Chondrocyte (in vitro differentiated cells): ENCODE results near the gene CRACDL. TPM values are rescaled to one million over a fixed set of nuclear protein-coding genes. Genes with fewer than 3 reads are reported as not detected.

Experiments
- DNase-seq: peaks from one replicate; pipeline ENCODE4 v3.0.0; 2021; ENCODE audit warnings: mixed read lengths, low spot score
- H3K27ac Mint-ChIP-seq: one replicate; pipeline ENCODE4 v1.8.0; 2021; ENCODE audit warnings: mild to moderate bottlenecking, moderate library complexity, mixed read lengths; ENCODE audit not compliant: unreplicated experiment
- H3K27me3 Mint-ChIP-seq: 2 replicates; pipeline ENCODE4 v1.8.0; 2021; ENCODE audit warnings: low read depth, mixed read lengths
- H3K36me3 Mint-ChIP-seq: 2 replicates; pipeline ENCODE4 v1.8.0; 2021; ENCODE audit warnings: low read depth, mixed read lengths
- H3K4me1 Mint-ChIP-seq: 2 replicates; pipeline ENCODE4 v1.8.0; 2021; ENCODE audit warnings: low read depth, mild to moderate bottlenecking, mixed read lengths
- H3K4me3 Mint-ChIP-seq: one replicate; pipeline ENCODE4 v1.8.0; 2021; ENCODE audit warnings: mild to moderate bottlenecking, moderate library complexity, mixed read lengths; ENCODE audit not compliant: unreplicated experiment
- H3K9me3 Mint-ChIP-seq: 2 replicates; pipeline ENCODE4 v1.8.0; 2021; ENCODE audit warnings: low read depth, mixed read lengths
- total RNA-seq: library from RNA; stranded (reverse); gene quantifications from 3 replicates; pipeline ENCODE4 v1.2.1, GENCODE V29; 2021
- TF ChIP-seq, protein P1 (sequence below): fragments of 200-600 bp; sonication (generic); IDR thresholded peaks from 2 replicates; pipeline ENCODE4 v1.5.0; 2021; ENCODE audit warnings: antibody characterized with exemption, mild to moderate bottlenecking, moderate library complexity

Gene CRACDL
- total RNA-seq, 1 donor from 2014 or later = 17.0 TPM

GRCh38 chr2:98769114-98769476, 166.9 kb downstream of the CRACDL start:
- Mint-ChIP-seq H3K27me3 (peaks cover 33% of the 10 kb centered on the region), H3K9me3 (peaks cover 7% of the 10 kb centered on the region), H3K4me1 (peaks cover 33% of the 10 kb centered on the region), H3K4me3 (no peak overlapping the region), H3K27ac (peak overlapping the region; percentile 81), H3K36me3 (peaks cover 3% of the 10 kb centered on the region)
- DNase-seq = no peak
- TF ChIP-seq, protein P1, sequence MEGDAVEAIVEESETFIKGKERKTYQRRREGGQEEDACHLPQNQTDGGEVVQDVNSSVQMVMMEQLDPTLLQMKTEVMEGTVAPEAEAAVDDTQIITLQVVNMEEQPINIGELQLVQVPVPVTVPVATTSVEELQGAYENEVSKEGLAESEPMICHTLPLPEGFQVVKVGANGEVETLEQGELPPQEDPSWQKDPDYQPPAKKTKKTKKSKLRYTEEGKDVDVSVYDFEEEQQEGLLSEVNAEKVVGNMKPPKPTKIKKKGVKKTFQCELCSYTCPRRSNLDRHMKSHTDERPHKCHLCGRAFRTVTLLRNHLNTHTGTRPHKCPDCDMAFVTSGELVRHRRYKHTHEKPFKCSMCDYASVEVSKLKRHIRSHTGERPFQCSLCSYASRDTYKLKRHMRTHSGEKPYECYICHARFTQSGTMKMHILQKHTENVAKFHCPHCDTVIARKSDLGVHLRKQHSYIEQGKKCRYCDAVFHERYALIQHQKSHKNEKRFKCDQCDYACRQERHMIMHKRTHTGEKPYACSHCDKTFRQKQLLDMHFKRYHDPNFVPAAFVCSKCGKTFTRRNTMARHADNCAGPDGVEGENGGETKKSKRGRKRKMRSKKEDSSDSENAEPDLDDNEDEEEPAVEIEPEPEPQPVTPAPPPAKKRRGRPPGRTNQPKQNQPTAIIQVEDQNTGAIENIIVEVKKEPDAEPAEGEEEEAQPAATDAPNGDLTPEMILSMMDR = no peak

GRCh38 chr2:98768384-98769113, 167.5 kb downstream of the CRACDL start:
- DNase-seq = no peak
- peaks cover 7% of the 10 kb centered on the region for H3K9me3 Mint-ChIP-seq
- H3K27me3 Mint-ChIP-seq = peaks cover 31% of the 10 kb centered on the region
- TF ChIP-seq, protein P1 = no peak
- H3K27ac Mint-ChIP-seq = peak overlapping the region; percentile 81
- H3K36me3 Mint-ChIP-seq = peaks cover 3% of the 10 kb centered on the region
- H3K4me1 Mint-ChIP-seq = peaks cover 33% of the 10 kb centered on the region
- H3K4me3 Mint-ChIP-seq = no peak overlapping the region

GRCh38 chr2:98764499-98764898, 171.5 kb downstream of the CRACDL start:
- H3K27me3 Mint-ChIP-seq = peaks cover 32% of the 10 kb centered on the region
- H3K4me3 Mint-ChIP-seq = no peak overlapping the region
- peaks cover 3% of the 10 kb centered on the region for H3K36me3 Mint-ChIP-seq
- DNase-seq = no peak
- TF ChIP-seq, protein P1 = no peak
- H3K4me1 Mint-ChIP-seq = peaks cover 20% of the 10 kb centered on the region
- H3K27ac Mint-ChIP-seq = no peak overlapping the region
- peaks cover 7% of the 10 kb centered on the region for H3K9me3 Mint-ChIP-seq

DNA sequence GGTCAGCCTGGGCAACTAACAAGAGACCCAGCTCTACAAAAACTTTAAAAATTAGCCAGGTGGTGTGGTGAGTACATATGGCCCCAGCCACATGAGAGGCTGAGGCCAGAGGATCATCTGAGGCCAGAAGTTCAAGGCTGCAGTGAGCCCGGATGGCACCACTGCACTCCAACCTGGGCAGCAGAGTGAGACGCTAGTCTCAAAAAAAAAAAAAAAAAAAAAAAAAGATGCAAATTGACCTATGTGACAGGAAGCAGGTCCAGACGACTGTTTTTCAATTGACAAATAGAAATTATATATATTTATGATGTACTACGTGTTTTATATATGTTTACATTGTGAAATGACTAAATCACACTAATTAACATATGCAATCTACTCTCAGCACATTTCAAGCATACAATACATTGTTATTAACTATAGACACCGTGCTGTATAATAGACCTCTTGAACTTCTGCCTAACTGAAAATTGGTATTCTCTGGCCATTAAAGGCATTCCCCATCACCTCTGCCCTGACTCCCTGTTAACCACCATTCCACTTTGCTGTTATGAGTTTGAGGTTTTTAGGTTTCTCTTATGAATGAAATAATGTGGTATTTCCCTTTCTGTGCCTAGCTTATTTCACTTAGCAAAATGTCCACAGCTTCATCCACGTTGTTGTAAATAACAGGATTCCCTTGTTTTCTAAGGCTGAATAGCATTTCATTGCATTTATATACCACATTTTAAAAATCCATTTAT, 172.6 kb downstream of the CRACDL start:
- TF ChIP-seq, protein P1 = no peak
- Mint-ChIP-seq H3K4me3 (no peak overlapping the region), H3K4me1 (peaks cover 14% of the 10 kb centered on the region), H3K36me3 (peaks cover 3% of the 10 kb centered on the region), H3K9me3 (no peaks in the 10 kb centered on the region), H3K27ac (no peak overlapping the region), H3K27me3 (peaks cover 32% of the 10 kb centered on the region)
- no peak for DNase-seq

DNA sequence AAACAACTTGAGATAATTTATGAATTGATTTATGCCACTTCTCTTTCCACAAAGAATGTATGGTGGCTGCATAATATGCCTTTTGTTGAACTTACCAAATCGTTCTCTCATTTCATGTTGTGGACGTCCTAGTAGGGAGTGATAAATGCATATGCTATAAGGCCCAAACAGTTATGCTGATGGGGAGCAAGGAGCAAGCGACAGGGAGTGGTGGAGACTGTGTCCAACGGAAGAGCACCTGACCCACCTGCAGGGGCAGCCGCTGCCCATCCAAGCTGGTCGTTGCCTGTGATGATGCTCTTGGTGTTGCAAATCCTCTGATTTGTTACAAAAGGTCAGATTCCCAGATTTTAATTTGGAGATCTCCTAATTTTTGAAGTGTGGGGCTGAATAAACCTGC, 174.1 kb downstream of the CRACDL start:
- peaks cover 3% of the 10 kb centered on the region for H3K36me3 Mint-ChIP-seq
- peaks cover 25% of the 10 kb centered on the region for H3K4me1 Mint-ChIP-seq
- no peak overlapping the region for H3K4me3 Mint-ChIP-seq
- no peak overlapping the region for H3K27ac Mint-ChIP-seq
- TF ChIP-seq, protein P1 = no peak
- no peak for DNase-seq
- H3K9me3 Mint-ChIP-seq = no peaks in the 10 kb centered on the region
- H3K27me3 Mint-ChIP-seq = peaks cover 32% of the 10 kb centered on the region
